NCI-H69 (cell line): ENCODE data around the gene KCNQ1.

Experiments
- DNase-seq: peaks from one replicate; lab custom pipeline; 2025; lab: John Stamatoyannopoulos, UW

The KCNQ1 gene

DNA sequence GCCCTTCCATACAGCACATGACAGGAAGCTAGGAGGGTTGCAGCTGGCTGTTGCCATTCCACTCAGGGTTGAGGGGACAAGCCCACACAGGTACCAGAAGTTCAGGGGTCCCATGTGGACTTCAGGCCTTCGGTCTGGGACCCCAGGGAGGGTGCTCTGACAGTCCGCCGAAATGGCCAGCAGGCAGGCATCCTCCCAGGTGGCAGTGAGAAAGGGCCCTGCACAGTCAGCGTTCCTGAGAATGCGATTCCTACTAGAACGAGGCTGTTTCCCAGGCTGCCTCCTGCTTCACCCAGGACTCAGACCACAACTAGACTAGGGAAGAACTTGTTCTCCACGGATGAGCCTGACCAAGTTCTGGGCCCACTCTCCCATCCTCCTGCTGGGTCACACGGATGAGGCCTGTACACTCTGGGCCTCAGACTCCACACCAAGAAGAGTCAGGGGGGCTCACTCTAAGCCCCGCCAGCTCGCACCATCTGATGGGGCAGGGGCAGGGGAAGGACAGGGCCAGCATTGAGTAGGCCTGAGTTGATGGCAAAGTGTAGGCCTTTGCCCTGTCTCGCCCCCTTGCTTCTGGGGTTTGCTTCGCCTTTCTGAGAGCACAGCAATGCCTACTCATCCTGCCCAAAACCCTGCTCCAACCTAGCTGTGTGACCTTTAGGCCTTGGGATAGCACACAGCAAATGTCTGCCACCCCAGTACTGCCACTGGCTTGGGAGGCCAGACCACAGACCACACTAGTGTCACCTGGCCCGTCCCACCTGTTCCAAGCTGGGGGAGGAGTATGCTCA, 241.0 kb downstream of the KCNQ1 start:
- DNase-seq: no peak

DNA sequence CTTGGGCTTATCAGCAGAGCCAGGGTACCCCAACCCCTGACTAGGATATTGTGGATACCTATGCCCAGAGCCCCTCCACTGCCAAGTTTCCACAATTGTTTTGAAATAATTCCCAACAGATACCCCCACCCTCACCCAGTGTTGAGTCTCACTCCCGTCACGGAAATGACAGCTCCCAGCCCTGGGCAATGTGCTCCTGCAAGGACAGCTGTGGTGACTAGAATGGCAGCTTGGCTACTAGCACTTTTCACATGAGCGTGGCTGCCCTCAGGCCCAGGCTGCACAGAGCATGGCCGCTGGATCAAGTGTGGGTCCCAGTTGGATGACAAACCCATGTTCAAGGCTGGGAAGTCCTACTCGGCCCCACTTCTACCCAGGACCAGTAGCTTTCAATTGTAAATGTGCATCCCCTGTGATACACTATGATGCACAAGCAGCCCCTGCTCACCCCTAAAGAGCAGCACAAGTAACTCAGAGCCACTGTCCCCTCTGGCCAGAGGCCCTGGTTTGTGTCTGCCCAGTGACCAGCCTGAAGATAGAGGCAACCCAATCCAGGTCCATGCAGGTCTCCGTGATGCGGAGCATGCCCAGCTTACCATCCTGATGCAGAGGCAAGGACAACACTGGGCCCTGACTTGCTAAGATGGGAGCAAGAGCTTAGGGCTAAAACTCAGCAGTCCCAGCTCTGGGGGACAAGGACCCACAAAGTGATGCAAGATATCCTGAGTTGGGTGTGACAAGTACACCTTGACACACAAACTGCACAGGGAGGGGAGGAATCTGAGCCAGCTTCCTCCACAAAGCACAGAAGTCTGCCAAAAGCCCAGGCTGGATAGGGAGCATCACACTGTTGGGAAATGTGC, 241.8 kb downstream of the KCNQ1 start:
- DNase-seq: no peak

DNA sequence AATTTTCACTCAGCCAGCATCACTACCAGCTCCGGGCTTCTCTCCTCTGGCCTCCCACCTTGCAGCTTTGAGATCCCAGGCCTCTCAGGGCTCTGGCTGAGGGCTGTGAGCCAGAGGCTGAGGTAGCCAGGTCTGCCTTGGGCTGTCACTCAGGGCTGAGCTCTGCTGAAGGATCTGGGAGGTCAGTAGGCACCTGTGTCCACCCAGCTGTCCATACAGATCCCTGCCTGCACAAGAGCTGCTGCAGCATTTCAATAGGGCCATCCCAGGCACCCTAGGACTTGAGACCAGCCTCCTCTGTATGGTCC, 242.4 kb downstream of the KCNQ1 start:
- no peak for DNase-seq

DNA sequence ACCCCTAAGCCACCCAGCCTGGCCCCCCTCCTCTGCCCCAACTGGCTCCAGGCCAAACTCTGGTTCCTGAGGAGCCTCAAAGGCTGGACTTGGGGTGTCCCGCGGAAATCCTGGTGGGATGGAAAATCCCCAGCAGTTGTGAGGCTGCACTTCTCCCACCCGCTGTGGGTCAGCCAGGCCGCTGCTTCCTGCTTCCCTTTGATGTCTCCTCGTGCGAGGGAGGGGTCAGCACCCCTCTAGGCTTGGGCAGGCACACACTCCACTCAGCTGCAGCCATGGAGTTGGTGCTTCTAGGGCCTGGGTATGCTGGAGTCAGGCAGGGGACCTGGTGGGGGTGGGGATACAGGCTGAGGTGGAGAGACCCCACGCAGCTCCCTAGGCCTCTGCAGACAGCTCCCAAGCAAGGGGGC, 243.0 kb downstream of the KCNQ1 start:
- DNase-seq: peak; percentile 11

DNA sequence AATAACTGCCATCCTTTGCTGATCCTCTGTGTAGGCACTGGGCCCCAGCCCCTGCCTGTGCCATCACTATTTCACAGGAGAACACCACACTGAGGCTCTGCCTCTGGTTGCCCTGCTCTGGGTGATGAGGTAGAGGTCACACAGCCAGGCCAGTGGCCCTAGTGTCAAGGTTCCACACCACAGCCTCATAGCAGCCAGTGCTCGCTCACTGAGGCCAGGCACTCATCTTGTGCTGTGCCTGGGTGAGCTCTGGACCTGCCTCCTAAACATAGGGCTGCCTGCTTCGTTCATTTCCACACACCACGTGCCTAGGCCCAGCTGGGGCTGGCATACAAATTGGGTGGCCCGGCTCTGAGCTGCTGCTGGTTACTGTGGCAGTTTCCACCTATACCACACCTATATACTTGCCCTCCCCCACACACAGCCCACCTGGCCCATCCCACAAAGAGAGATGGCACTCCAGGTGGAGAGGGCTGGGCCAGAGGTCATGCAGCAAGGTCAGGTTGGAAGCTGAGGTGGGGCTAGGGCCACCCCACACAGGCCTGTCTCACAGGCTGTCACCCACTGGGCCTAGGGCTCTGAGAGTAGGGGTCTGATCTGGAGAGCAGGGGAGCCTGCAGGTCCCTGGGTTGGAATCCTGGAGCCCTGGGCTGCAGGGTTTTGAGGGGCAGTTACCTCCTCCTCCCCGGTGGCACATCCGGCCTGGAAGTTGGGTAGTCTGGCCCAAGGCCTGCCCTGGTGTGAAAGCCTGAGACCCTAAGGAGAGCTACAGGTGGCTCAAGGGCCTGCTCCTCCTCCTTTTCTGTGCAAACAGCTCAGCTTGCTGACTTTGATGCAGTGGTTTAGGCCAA, 243.8 kb downstream of the KCNQ1 start:
- DNase-seq: no peak

DNA sequence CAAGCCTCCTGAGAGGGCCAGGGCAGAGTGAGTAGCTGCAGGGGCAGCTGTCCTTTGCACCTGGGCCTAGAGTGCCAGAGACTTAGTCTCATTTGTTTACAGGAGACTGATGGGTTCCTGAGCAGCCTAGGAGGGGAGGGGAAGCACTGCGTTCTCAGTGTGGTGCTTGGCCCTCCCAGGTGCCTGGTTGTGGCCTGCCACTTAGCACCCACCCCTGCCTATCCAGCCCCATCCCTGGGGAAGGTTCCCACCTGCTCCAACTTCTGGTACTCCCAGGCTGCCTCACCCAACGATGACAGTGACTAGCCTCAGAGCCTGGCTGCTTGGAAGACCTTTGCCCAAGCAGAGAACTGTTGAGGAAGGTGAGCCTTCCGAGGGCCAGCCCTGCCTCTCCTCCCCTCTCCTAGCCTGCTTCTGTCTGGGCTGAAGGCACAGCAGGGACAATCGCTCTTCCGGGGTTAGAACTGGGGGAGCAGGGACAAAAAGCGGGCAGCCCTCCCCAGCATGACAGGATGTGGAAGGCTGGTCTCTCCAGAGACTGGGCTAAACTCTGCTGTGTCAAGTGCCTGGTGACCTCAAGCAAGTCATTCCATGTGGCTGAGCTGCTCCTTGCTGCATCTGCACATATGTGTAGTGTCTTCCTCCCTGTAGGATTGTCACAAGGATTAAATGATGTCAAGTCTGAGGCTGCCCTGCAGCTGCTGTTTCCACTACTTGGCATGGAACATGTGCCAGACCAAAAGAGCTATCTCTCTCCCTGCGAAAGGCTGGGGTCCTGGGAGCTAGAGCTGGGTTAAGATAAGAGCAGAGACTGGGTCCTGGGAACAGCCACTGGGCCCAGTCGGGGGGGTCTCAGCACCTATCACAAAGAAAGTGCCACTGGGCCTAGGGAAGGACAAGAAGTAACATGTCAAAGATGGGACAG, 245.1 kb downstream of the KCNQ1 start:
- no peak for DNase-seq

DNA sequence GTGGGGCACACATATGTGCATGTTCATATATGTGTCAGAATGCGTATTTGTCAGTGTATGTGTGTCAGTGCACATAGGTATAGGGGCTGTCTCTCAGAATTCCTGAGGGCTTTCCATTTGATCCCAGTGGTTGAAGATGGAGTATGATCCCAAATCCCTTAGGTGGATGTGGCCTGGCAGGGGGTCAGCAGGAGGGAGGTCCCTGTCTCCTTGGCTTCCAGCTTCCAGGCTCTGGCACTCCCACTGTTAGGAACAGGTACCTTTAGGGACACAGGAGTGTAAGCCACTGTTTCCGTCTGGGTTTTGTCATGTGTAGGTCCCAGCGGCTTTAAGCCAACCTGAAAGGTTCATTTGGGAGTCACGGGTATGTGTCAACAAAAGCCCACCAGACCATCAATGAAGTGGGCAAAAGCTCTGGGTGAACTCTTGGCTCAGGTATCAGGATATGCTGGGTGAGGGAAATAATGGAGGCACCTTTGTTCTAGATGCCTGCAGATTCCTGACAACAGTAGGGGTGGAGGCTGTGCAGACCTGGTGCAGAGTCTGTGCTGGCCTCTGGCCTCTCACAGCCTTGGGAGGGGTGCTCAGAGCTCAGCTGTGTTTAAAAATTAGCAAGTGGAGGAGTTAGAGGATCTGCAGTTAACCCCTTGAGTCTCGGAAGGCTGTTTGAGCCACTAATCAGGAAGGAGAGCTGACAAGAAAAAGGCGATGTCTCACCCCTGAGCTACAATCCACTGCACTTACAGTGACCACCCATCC, 246.0 kb downstream of the KCNQ1 start:
- DNase-seq: no peak

DNA sequence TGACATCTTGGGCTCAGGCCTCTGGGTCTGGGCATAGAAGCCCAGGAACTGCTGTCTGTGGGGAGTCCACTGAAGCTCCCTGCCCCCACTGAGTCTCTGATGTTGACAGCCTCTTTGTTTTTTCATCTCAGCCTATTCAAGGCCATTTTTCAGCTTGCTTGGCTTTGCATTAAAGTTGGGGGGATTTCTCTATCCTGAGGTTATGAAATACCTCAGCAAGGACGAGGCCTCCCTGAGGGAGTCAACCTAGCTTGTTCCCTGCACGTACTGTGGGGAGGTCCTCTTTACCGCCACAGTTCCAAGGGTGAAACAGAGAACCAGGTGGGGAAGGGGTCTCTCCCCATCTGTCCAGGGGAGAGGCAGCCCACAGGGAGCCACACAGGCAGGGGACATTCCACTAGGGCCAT, 246.6 kb downstream of the KCNQ1 start:
- no peak for DNase-seq

DNA sequence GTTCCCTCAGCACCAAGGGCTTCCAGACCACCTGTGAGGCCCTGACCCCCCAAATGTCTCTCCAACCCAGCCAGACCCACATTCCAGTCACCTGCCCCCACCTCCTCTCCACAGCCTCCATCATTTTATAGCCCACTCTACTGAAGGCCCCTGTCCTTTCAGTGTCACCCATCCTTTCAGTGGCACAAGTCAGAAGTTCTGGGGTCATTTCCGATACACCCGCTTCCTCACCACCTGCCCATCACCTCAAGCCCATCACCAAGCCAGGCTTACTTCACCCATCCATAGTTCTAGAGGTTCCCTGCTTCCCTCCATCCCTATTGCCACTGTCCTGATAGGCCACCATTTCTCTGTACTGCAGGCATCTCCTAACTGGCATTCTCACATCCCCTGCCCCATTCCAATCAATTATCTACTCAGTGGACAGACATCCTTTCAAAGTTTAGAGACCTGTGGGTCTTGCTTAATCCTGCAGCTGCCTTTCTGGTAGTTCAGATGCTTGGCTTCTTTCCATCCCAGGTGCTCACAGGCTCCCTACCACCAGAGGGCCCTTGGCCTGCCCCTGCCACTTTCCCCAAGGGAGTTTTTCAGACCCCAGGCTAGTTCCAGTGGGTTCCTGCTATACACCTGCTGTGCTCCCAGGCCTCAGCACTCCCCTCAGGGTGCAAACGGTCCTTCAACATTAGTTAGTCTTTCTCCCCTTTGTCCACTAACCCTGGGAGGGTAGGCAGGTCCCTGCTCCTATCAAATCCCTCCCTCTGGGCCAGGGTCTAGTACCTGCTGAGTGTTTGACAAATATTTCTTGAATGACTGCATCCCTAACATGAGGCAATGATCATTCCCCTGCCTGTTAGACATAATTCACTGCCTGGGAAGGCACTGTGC, 247.4 kb downstream of the KCNQ1 start:
- peak; percentile 90 for DNase-seq

DNA sequence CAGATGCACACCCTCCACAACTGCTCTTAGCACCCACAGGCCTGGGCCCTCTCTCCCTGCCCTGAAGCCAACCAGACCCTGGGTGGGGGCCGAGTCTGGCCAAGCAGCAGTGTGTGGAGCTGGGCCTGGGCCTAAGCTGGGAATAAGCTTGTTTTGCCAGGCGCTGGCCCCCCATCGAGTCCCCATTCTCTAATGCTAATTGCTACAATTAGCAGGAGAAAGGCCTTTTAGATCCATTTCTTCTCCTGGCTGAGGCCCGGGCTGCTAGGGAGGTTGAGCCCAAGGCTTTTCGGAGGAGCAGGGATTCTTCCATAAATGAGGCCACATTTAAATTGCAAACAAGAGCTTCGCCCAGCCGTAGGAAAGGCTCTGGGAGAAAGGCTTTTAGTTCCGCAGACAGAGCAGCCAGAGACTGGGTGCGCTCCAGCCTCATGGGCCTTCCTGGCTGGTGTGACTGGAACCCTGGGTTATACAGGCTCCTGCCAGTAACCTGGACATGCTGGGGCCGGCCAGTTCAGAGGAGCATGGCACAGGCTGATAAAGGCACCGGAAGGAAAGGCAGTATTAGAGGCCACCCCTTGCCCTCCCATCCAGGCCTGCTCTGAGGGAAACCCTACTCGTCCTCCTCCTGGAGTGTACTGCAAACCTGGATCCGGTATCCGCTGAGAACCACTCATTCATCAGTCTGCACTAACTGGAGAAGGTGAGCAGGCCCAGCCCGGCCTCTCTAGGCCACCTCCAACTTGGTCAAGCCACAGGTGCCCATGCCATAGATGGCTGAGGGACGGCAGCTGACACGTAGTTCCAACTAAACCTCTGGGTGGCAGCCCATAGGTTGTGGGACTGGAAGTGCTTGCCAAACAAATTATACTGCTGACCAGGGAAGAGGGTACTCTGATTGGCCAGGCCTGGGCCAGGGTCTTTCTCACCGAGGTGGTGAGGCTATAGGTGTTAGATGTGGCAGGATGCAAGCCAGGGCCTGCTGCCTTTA, 248.8 kb downstream of the KCNQ1 start:
- DNase-seq: peak; percentile 93

DNA sequence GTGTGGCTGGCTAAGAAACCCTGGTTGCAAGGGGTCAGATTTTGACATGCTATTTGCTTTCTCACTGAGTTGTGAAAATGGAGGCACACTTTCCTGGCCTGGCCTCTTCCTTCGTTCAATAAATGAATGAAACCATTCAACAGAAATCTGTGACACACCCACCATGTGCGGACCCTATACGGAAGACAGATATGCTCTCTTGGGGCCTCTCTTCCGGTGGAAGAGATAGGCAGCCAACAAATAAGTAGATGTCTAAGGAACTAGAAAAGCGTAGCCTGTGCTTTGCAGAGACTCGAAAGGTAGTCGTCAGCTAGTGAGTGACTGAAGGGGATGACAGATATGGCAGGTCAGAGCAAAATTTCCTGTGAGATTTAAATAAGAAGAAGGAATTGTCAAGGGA, 249.7 kb downstream of the KCNQ1 start:
- no peak for DNase-seq

DNA sequence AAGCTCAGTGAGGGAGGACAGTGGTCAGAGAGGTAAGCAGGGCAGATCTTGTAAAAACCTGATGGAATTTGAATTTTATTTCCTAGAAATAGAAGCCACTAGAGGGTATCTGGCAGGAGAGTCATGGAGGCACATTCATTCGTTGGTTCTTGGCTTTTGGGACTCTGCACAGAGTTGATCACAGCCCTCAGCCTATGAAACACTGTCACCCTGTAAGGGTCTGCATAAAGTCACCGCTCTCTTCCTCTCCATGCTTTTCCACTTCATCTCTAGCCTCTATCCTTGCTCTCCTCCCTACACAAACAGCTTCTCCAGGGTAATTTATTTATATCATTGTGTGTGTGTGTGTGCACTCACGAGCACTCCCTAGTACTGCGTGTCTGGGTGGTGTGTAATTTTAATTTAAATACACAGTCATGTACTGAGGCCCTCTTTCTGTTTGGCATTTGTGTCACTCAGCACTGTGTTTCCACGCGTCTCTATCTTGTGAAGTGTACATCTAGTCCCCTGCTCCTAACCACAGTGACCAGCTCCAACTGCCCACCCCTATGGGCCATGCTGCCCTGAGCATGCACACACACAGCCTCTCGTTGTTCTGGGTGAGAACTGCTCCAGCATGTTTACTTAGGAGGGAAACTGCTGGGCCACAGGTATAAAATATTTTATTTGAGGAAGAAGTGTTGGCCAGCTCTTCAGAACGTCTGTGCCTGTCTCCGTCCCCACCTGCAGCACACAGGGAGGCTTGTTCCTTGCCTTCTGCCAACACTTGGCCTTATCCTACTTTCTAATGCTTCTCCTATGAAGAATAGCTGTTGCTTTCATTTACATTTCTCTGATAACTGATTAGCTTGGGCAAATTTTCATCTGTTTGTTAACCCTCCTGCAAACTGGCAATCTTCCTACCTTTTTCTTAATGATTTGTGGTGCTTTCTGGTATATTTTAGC, 250.5 kb downstream of the KCNQ1 start:
- no peak for DNase-seq

DNA sequence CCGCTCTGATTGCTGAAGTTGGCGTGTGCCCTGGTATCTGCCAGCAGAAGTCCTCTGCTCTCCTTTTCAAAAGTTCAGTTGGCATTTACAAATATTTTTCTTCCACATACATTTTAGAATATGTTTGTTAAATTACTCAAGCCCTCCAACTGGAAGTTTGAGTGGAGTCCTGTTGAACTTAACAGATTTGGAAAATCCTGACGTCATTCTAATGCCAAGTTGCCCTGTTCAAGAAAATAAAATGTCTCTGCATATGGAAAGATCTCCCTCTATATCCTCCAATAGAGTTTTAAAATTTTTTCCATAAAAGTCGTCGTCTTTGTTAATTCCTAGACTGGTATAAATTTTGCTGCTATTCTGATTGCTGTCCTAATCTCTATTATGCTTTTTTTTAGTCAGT, 251.6 kb downstream of the KCNQ1 start:
- DNase-seq: no peak

DNA sequence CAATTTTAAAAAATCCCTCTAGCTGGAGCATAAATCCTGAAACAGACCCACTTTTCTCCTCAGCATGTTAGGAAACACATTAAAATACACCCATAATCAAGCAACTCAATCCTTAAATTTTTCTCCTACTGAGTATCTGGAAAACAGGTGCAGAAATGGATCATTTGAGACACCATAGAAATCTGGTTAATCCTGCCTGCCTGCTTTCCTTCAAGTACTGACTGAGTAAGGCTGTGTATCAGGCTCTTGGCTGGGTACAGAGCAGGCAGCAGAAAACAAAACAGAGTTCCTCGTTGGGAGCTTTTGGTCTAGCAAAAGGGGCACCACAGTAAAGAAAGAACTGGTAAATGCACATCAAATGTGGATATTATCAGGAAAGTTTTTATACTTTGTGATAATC, 253.1 kb downstream of the KCNQ1 start:
- DNase-seq: no peak

DNA sequence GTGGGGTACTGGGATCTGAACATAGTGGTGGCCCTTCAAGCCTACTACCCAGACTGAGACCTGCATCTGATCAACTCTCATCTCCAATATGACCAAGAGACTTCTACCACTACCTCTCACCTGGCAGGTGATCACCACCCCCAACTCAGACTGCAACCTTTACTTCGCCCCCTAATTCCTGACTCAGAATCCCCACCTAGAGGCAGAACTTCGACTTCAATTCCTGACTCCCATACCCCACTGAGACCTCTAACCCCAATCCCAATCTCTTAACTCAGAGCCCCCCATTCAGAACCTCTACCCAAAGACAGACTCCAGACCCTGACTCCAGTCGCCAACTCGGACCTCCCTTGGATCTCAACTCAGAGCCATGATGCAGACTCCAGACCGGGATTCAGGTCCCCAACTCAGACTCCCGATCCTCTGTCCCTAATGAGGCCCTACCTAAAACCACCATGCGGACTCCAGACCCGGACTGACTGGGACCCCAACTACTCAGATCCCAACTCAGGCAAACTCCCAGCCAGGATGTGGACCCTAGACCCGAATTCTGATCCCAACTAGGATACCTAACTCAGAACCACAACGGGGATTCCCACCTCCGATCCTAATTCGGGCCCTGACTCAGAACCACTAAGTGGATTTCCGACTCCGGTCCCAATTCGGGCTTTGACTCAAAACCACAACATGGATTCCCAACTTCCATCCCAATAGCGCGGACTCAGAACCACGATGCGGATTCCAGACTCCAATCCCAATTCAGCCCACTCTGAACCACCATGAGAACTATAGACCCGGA, 253.8 kb downstream of the KCNQ1 start:
- no peak for DNase-seq

DNA sequence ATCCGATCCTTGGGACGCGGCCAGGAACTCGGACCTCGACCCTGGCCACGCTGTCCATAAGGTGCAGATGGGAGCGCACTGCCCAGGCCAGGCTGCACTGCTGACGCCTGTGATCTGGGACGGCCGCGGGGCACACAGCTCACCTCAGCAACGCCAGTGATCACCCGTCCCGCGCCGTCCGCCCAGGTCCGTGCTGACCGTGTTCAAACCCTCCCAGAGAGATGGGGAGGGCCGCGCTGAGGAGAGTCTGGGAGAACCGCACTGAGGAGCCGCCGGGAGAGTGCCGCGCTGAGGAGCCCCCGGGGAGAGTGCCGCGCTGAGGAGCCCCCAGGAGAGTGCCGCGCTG, 254.3 kb downstream of the KCNQ1 start:
- DNase-seq: peak; percentile 48
